Coronary artery (tissue), 2 donors: ENCODE measurements around the gene SERPINA12.
A peak's percentile ranks its signal among the peaks of the same experiment; 100 is the strongest.
"Not testable (repeated sequence)": the region's sequence is repeated elsewhere in the genome, so short reads cannot be mapped to it uniquely, and the experiment has no call there.

Experiments used
- DNase-seq: peaks from one replicate; pipeline ENCODE4 v3.0.0-alpha.2; 2017; ENCODE audit warnings: low spot score
- H3K27ac ChIP-seq, 2 donors: fragments of 200-600 bp; sonication (generic); one replicate each; pipeline ENCODE4 v1.5.1; 2016 to 2019
- H3K4me3 ChIP-seq: fragments of 200-600 bp; sonication (generic); 2 replicates; pipeline ENCODE4 v1.5.1; 2016; ENCODE audit warnings: mild to moderate bottlenecking, moderate library complexity
- TF ChIP-seq, protein P1 (sequence below): fragments of 200-600 bp; sonication (generic); IDR thresholded peaks from one replicate; pipeline ENCODE4 v1.5.1; 2019; ENCODE audit warnings: antibody characterized with exemption

The SERPINA12 gene

DNA sequence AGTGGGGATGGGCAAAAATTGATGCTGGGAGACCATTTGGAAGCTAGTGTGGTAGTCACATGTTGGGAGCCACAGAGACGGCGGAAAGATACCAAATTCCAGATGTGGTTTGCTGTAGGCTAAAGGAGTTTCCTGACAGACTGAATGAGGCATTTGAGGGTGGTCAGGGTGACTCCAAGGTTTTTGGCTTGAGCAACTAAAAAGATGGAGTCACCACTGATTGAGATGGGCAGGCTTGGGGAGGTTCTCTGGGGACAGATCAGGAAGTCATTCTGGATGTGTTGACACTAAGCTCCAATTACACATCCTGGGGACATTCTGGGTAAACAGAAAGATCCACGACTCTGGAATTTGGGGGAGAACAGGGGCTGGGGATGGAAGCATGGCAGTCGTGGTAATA is 17.8 kb downstream of the SERPINA12 start:
- H3K27ac ChIP-seq: no peak overlapping the region
- TF ChIP-seq, protein P1, sequence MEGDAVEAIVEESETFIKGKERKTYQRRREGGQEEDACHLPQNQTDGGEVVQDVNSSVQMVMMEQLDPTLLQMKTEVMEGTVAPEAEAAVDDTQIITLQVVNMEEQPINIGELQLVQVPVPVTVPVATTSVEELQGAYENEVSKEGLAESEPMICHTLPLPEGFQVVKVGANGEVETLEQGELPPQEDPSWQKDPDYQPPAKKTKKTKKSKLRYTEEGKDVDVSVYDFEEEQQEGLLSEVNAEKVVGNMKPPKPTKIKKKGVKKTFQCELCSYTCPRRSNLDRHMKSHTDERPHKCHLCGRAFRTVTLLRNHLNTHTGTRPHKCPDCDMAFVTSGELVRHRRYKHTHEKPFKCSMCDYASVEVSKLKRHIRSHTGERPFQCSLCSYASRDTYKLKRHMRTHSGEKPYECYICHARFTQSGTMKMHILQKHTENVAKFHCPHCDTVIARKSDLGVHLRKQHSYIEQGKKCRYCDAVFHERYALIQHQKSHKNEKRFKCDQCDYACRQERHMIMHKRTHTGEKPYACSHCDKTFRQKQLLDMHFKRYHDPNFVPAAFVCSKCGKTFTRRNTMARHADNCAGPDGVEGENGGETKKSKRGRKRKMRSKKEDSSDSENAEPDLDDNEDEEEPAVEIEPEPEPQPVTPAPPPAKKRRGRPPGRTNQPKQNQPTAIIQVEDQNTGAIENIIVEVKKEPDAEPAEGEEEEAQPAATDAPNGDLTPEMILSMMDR: no peak
- H3K4me3 ChIP-seq: no peak overlapping the region
- DNase-seq: no peak

DNA sequence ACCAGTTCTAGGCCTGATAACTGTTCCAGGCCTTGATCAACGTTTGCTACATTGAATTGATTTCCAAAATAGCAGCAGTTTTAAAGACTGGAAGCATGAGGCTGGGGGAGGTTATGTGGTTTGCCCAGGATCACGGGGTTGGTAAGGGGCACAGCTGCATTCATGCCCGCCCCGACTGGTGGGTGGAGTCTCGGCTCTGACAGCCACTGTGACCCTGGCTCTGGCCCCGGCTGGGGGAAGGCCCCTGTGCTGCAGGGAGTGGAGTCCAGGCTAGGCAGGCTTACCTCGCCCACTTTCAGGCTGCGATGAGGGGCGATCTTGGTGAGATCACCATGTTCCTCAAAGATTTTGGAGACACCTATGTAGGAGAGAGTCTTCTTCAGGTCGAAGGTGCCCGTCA is 19.9 kb downstream of the SERPINA12 start:
- H3K4me3 ChIP-seq: no peak overlapping the region
- no peak for DNase-seq
- TF ChIP-seq, protein P1: no peak
- H3K27ac ChIP-seq: no peak overlapping the region

DNA sequence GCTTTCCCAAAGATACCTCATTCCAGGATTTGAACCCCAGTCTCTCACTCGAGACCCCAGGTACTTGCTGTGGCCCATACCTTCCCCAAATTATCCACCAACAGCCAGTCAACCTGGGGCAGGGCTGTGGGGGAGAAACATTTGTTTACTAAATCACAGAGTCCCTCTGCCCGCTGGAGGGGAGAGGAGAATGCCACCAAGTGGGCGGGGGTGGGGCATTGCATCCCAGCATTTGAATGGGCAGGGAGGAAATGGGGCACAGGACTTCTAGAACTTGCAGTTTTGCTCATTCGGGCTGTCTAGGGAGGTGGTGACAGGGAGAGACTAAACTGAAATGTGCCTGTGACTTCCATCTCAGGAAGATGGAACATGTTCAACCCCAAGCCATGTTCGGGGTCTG is 22.4 kb downstream of the SERPINA12 start:
- DNase-seq: no peak
- Histone ChIP-seq H3K27ac (no peak overlapping the region), H3K4me3 (peak overlapping the region; percentile 57)
- TF ChIP-seq, protein P1: no peak

DNA sequence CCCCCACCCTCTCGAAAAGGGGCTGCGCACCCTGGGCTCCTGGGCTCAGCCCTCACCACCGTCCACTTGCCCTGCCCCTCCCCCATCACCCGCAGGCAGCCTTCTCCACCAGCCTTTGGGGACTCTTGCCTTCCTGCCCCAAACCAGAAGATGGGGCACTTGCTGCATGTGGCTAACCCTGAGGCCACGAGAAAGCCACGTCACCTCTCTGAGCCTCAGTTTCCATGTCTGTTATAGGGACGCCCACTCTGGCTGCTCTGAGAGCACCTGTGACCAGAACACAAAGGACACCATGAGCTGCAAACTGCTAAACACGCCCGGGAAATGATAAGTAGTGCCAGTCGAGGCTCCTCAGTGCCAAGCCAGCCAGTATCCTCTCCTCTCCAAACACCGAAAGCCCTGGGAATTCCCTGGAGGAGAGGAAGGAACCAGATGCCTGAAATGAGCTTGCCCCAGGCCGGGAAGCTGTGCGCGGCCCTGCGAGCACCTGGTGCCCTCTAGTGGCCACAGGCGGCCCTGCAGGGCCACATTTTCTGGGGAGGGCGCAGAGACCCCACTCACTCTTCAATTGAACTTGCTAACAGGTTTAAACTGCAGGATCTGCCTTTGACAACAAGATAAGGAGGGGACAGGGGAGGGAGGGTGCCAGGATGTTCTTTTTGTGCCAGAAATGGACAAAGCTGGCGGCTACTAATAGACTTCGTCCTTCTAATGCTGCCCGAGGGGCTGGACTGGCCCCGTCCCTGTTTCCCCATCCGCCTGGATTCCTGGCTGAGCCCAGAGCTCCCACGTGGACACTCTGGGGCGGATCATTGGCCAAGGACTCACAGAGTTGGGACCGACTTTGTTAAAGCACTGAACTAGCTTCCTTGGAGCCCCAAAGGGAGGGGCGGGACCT is 23.1 kb downstream of the SERPINA12 start:
- TF ChIP-seq, protein P1: peak; percentile 95
- no peak for DNase-seq
- H3K27ac ChIP-seq: no peak overlapping the region
- peak overlapping the region; percentile 57 for H3K4me3 ChIP-seq

DNA sequence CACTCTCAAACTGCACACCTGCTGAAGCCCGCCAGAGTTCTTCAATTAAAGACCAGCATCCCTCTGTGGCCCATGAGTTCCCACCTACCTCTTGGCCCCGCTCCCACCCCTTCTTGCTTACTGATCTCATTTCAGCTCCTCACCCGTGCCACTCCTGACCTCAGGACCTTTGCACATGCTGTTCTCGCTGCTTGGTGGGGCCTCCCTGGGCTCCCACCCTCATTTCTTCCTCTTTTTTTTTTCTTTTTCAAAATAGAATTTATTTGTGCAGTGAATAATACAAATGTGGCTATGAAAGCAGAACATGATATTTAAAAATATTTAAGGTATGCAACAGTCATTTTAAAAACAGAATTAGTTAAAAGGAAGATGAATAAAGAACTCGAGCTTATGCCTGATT is 24.8 kb downstream of the SERPINA12 start:
- TF ChIP-seq, protein P1: no peak
- Histone ChIP-seq H3K27ac (no peak overlapping the region), H3K4me3 (no peak overlapping the region)
- no peak for DNase-seq

DNA sequence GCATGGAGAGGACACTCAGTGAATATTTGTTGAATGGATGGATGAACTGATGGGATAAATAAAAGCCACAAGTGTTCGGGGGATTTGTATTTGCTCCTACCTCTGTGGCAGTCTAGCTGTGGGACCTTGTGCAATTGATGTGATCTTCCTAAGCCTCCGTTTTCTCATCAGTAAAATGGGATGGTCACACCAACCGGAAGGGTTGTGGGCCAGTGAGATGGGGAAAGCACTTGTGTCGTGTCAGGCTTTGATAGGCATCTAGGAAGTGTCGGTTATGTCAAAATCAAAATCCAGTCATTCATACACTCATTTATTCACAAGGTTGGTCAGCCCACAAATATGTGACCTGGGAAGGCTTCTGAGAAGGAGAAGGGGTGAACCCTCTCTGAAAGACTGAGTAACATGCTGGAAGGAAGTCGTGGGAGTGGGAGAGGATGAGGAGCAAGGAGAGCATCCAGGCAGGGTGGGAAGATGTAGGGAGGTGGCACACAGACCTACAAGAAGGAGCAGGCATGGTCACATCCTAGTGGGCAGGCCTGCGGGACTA is 25.5 kb downstream of the SERPINA12 start:
- TF ChIP-seq, protein P1: no peak
- no peak for DNase-seq
- Histone ChIP-seq H3K27ac (no peak overlapping the region), H3K4me3 (no peak overlapping the region)

DNA sequence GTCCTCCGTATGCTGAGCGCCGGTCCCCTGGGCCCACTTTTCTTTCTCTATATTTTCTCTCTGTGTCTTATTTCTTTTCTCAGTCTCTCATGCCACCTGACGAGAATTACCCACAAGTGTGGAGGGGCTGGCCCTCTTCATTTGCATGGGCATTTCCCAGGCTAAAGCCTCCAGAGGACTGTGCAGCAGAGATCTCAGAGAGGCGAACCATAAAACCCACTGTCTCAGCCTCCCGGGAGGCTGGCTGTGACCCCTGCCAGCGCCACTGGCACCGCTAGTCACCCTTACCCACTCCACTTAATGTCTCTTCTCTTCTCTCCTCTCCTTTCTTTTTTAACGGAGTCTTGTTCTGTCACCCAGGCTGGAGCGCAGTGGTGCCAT is 26.2 kb downstream of the SERPINA12 start:
- no peak overlapping the region for H3K27ac ChIP-seq
- no peak for DNase-seq

DNA sequence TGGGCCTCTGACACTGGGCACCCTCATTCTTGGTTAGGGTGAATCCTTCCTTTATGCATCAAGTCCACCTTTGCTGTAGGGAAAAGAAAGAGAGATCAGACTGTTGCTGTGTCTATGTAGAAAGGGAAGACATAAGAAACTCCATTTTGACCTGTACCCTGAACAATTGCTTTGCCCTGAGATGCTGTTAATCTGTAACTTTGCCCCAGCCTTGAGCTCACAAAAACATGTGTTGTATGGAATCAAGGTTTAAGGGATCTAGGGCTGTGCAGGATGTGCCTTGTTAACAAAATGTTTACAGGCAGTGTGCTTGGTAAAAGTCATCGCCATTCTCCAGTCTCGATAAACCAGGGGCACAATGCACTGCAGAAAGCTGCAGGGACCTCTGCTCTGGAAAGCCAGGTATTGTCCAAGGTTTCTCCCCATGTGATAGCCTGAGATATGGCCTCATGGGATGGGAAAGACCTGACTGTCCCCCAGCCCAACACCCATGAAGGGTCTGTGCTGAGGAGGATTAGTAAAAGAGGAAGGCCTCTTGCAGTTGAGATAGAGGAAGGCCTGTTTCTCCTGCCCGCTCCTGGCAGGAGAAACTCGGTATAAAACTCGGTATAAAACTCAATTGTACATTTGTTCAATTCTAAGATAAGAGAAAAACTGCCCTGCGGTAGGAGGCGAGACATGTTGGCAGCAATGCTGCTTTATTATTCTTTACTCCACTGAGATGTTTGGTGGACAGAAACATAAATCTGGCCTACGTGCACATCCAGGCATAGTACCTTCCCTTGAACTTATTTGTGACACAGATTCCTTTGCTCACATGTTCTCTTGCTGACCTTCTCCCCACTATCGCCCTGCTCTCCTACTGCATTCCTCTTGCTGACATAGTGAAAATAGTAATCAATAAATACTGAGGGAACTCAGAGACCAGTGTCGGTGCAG is 26.9 kb downstream of the SERPINA12 start:
- not testable (repeated sequence) for DNase-seq, H3K27ac ChIP-seq, H3K4me3 ChIP-seq

More for the DNA sequence above, 26.2 kb downstream of the SERPINA12 start:
- no peak overlapping the region for H3K4me3 ChIP-seq
- TF ChIP-seq, protein P1: no peak
